ENCODE measurements around the gene NKD1. TPM values are rescaled to one million over a fixed set of nuclear protein-coding genes. Genes with fewer than 3 reads are reported as not detected.

NKD1 gene
- total and polyA plus RNA-seq, 2 donors from 2014 or later: 1.1 to 9.9 TPM

GRCh38 chr16:50558913-50559312 is 10.7 kb downstream of the NKD1 start:
- Histone ChIP-seq H3K4me1 (ENCODE audit: control insufficient read depth in 2 of 3, insufficient read depth in 2 of 3, low read depth in 1 of 3, low read length in 3 of 3) (no peaks in the 10 kb centered on the region), H3K36me3 (ENCODE audit: control insufficient read depth in 2 of 3, insufficient read depth in 3 of 3, low read length in 3 of 3) (no peaks in the 10 kb centered on the region), H3K27ac (ENCODE audit: low read depth in 2 of 2, low read length in 2 of 2) (no peak overlapping the region), H3K9ac (ENCODE audit: low read length in 3 of 3) (no peak overlapping the region), H3K9me3 (ENCODE audit: control insufficient read depth in 2 of 3, insufficient read depth in 1 of 3, low read length in 3 of 3) (peaks cover 0 to 6% (median 0%) of the 10 kb centered on the region in 3 donors), H3K4me3 (ENCODE audit: low read length in 3 of 3) (no peak overlapping the region), H3K27me3 (ENCODE audit: control insufficient read depth, insufficient read depth, low read length) (no peaks in the 10 kb centered on the region)
- DNase-seq (no peak), FAIRE-seq (no peak)
- no peak for TF ChIP-seq CTCF (IDR thresholded peaks at IDR 0.05; ENCODE audit: borderline replicate concordance, extremely low read depth, insufficient read depth)
- intact Hi-C loops (cut with DNase I): no loop called here

GRCh38 chr16:50559342-50559741 is 11.1 kb downstream of the NKD1 start:
- Histone ChIP-seq H3K9me3 (ENCODE audit: control insufficient read depth in 2 of 3, insufficient read depth in 1 of 3, low read length in 3 of 3) (peaks cover 0 to 6% (median 0%) of the 10 kb centered on the region in 3 donors), H3K27me3 (ENCODE audit: control insufficient read depth, insufficient read depth, low read length) (no peaks in the 10 kb centered on the region), H3K4me1 (ENCODE audit: control insufficient read depth in 2 of 3, insufficient read depth in 2 of 3, low read depth in 1 of 3, low read length in 3 of 3) (no peaks in the 10 kb centered on the region), H3K27ac (ENCODE audit: low read depth in 2 of 2, low read length in 2 of 2) (no peak overlapping the region), H3K9ac (ENCODE audit: low read length in 3 of 3) (no peak overlapping the region), H3K4me3 (ENCODE audit: low read length in 3 of 3) (no peak overlapping the region), H3K36me3 (ENCODE audit: control insufficient read depth in 2 of 3, insufficient read depth in 3 of 3, low read length in 3 of 3) (no peaks in the 10 kb centered on the region)
- intact Hi-C loops (cut with DNase I): no loop called here
- TF ChIP-seq CTCF (IDR thresholded peaks at IDR 0.05; ENCODE audit: borderline replicate concordance, extremely low read depth, insufficient read depth): no peak
- DNase-seq (no peak), FAIRE-seq (no peak)

- intact Hi-C loops (cut with DNase I): no loop called here
- TF ChIP-seq CTCF (IDR thresholded peaks at IDR 0.05; ENCODE audit: borderline replicate concordance, extremely low read depth, insufficient read depth): no peak
- Histone ChIP-seq H3K27ac (ENCODE audit: low read depth in 2 of 2, low read length in 2 of 2) (no peak overlapping the region), H3K27me3 (ENCODE audit: control insufficient read depth, insufficient read depth, low read length) (no peaks in the 10 kb centered on the region), H3K36me3 (ENCODE audit: control insufficient read depth in 2 of 3, insufficient read depth in 3 of 3, low read length in 3 of 3) (no peaks in the 10 kb centered on the region), H3K4me3 (ENCODE audit: low read length in 3 of 3) (no peak overlapping the region), H3K9ac (ENCODE audit: low read length in 3 of 3) (no peak overlapping the region), H3K4me1 (ENCODE audit: control insufficient read depth in 2 of 3, insufficient read depth in 2 of 3, low read depth in 1 of 3, low read length in 3 of 3) (no peaks in the 10 kb centered on the region), H3K9me3 (ENCODE audit: control insufficient read depth in 2 of 3, insufficient read depth in 1 of 3, low read length in 3 of 3) (peaks cover 0 to 6% (median 0%) of the 10 kb centered on the region in 3 donors)
- DNase-seq (no peak), FAIRE-seq (no peak)
These were observed 11.8 kb downstream of the NKD1 start for GRCh38 chr16:50559804-50560514.

Data from kidney (tissue), 14 donors.